SK-N-SH (cell line): ENCODE measurements around the gene FBXO34.
A peak's percentile ranks its signal among the peaks of the same experiment; 100 is the strongest.

ENCODE experiments used
- ELF1 ChIP-seq: IDR thresholded peaks from 2 replicates; pipeline ENCODE4 v1.4.0; 2012
- EP300 ChIP-seq, 2 experiments: IDR thresholded peaks; 2 replicates each; pipeline versions ENCODE4 v1.4.0 to v1.6.1; 2012; ENCODE audit warnings: borderline replicate concordance in 1 of 2, low read depth in 1 of 2, low read length in 1 of 2
- RAD21 ChIP-seq: IDR thresholded peaks from 2 replicates; pipeline ENCODE4 v1.6.1; 2012; ENCODE audit warnings: mild to moderate bottlenecking, low read length
- RFX5 ChIP-seq: IDR thresholded peaks from 2 replicates; pipeline ENCODE4 v1.6.1; 2012; ENCODE audit warnings: mild to moderate bottlenecking, improper control_type of control experiment, low read length
- TAF1 ChIP-seq: IDR thresholded peaks from 2 replicates; pipeline ENCODE4 v1.6.1; 2012; ENCODE audit warnings: low read depth, mild to moderate bottlenecking, low read length, moderate library complexity, borderline replicate concordance
- TCF12 ChIP-seq: IDR thresholded peaks from 2 replicates; pipeline ENCODE4 v1.4.0; 2012
- TF ChIP-seq, protein P1 (sequence below): fragments of 200-600 bp; sonication (generic); IDR thresholded peaks from 2 replicates; pipeline ENCODE4 v1.6.1; 2017; ENCODE audit warnings: antibody characterized with exemption, mild to moderate bottlenecking, moderate library complexity
- TF ChIP-seq, protein P2 (sequence below): IDR thresholded peaks from 2 replicates; pipeline ENCODE4 v1.4.0; 2012; ENCODE audit warnings: low read depth, borderline replicate concordance
- TF ChIP-seq, protein P3 (sequence below): fragments of 150-350 bp; IDR thresholded peaks from 2 replicates; pipeline ENCODE4 v1.6.1; 2017; ENCODE audit warnings: antibody characterized with exemption, low read length, low read depth, borderline replicate concordance

DNA sequence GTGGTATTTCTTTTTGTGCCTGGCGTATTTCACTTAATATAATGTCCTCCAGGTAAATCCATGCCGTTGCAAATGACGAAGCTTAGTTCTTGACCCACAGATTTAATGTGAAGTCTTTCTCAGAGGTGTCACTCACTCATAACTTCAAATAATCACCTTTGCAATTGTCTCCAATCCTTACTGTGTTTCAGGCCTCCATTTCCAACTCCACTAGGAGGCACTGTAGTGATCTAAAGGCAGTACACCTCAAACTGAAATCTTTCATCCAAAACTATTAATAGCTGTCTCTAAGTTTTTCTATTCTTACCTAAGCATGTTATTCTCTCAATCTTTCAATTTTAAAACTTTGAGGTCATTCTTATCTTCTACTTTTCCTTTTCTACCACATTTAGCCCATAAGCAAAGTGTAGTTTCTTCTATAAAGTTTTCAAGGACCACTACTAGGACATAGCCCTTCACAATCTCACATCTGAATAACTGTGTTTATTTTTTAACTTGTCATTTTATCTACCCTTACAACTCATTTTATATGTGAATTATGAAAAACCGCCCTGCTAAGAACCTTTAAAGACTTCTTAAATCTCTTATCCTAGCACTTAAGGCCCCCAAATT, 25.5 kb upstream of the FBXO34 start:
- TF ChIP-seq, protein P1, sequence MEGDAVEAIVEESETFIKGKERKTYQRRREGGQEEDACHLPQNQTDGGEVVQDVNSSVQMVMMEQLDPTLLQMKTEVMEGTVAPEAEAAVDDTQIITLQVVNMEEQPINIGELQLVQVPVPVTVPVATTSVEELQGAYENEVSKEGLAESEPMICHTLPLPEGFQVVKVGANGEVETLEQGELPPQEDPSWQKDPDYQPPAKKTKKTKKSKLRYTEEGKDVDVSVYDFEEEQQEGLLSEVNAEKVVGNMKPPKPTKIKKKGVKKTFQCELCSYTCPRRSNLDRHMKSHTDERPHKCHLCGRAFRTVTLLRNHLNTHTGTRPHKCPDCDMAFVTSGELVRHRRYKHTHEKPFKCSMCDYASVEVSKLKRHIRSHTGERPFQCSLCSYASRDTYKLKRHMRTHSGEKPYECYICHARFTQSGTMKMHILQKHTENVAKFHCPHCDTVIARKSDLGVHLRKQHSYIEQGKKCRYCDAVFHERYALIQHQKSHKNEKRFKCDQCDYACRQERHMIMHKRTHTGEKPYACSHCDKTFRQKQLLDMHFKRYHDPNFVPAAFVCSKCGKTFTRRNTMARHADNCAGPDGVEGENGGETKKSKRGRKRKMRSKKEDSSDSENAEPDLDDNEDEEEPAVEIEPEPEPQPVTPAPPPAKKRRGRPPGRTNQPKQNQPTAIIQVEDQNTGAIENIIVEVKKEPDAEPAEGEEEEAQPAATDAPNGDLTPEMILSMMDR: peak; percentile 72
- TF ChIP-seq TCF12: no peak
- no peak for TF ChIP-seq ELF1
- TF ChIP-seq RFX5: no peak
- TF ChIP-seq RAD21: peak; percentile 50
- TF ChIP-seq EP300 (IDR thresholded peaks at IDR 0.05; ENCODE audit: borderline replicate concordance in 1 of 2, low read depth in 1 of 2, low read length in 1 of 2): no peak
- TF ChIP-seq, protein P2, sequence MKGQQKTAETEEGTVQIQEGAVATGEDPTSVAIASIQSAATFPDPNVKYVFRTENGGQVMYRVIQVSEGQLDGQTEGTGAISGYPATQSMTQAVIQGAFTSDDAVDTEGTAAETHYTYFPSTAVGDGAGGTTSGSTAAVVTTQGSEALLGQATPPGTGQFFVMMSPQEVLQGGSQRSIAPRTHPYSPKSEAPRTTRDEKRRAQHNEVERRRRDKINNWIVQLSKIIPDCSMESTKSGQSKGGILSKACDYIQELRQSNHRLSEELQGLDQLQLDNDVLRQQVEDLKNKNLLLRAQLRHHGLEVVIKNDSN: no peak
- TF ChIP-seq, protein P3, sequence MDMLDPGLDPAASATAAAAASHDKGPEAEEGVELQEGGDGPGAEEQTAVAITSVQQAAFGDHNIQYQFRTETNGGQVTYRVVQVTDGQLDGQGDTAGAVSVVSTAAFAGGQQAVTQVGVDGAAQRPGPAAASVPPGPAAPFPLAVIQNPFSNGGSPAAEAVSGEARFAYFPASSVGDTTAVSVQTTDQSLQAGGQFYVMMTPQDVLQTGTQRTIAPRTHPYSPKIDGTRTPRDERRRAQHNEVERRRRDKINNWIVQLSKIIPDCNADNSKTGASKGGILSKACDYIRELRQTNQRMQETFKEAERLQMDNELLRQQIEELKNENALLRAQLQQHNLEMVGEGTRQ: no peak
- no peak for TF ChIP-seq TAF1
